Measurements from ENCODE around the gene GOLPH3L.

DNA sequence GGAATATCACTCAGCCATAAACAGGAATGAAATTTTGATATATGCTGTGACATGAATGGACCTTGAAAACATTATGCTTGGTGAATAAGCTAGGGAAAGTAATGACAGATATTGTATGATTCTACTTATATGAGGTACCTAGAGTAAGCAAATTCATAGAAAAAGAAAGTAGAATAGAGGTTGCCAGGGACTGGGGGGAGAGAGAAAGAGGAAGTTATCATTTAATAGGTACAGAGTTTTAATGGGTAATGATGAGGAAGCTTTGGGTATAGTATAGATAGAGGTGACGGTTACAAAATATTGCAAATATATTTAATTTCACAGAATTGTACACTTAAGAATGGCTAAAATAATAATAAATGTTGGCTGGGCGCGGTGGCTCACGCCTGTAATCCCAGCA lies 36.4 kb downstream of the GOLPH3L start:
- TF ChIP-seq CTCF (IDR thresholded peaks at IDR 0.05) (no peak), POLR2A (IDR thresholded peaks at IDR 0.05) (no peak)

Data from sigmoid colon (tissue), 3 donors.